Progenitor cell of endocrine pancreas (in vitro differentiated cells): Measurements from ENCODE around the gene GRAMD4. TPM values are rescaled to one million over a fixed set of nuclear protein-coding genes. Genes with fewer than 3 reads are reported as not detected.
"Not testable (repeated sequence)": the region's sequence is repeated elsewhere in the genome, so short reads cannot be mapped to it uniquely, and the experiment has no call there.

Experiments used
- DNase-seq: peaks from one replicate; pipeline ENCODE4 v3.0.0; 2021; ENCODE audit warnings: low spot score; ENCODE audit not compliant: unreplicated experiment
- H3K27ac Mint-ChIP-seq: 2 replicates; pipeline ENCODE4 v1.8.0; 2021; ENCODE audit warnings: mild to moderate bottlenecking, moderate library complexity, mixed read lengths
- H3K27me3 Mint-ChIP-seq: 2 replicates; pipeline ENCODE4 v1.8.0; 2021; ENCODE audit warnings: mixed read lengths
- H3K36me3 Mint-ChIP-seq: 2 replicates; pipeline ENCODE4 v1.8.0; 2022; ENCODE audit warnings: mixed read lengths; ENCODE audit not compliant: insufficient read depth
- H3K4me1 Mint-ChIP-seq: 2 replicates; pipeline ENCODE4 v1.8.0; 2021; ENCODE audit warnings: low read depth, mixed read lengths
- H3K4me3 Mint-ChIP-seq: 2 replicates; pipeline ENCODE4 v1.8.0; 2021; ENCODE audit warnings: low read depth, mild to moderate bottlenecking, moderate library complexity, mixed read lengths
- H3K9me3 Mint-ChIP-seq: 2 replicates; pipeline ENCODE4 v1.8.0; 2021; ENCODE audit warnings: low read depth, mixed read lengths
- CTCF ChIP-seq: fragments of 200-600 bp; sonication (generic); IDR thresholded peaks from one replicate; pipeline ENCODE4 v1.5.0; 2021; ENCODE audit warnings: antibody characterized with exemption, mild to moderate bottlenecking; ENCODE audit not compliant: unreplicated experiment
- total RNA-seq: library from RNA; stranded (reverse); gene quantifications from 2 replicates; pipeline ENCODE4 v1.2.1, GENCODE V29; 2021

Gene GRAMD4
- total RNA-seq, 1 donor from 2014 or later: 68.8 TPM

GRCh38 chr22:46629291-46629690 lies 9.1 kb downstream of the GRAMD4 start:
- Mint-ChIP-seq H3K4me1 (peaks cover 9% of the 10 kb centered on the region), H3K27ac (no peak overlapping the region), H3K36me3 (peaks cover 5% of the 10 kb centered on the region), H3K9me3 (no peaks in the 10 kb centered on the region), H3K27me3 (no peaks in the 10 kb centered on the region), H3K4me3 (no peak overlapping the region)
- TF ChIP-seq CTCF: no peak
- no peak for DNase-seq

- H3K36me3 Mint-ChIP-seq: peaks cover 5% of the 10 kb centered on the region
- H3K4me3 Mint-ChIP-seq: no peak overlapping the region
- no peaks in the 10 kb centered on the region for H3K27me3 Mint-ChIP-seq
- peaks cover 11% of the 10 kb centered on the region for H3K4me1 Mint-ChIP-seq
- no peak for DNase-seq
- no peaks in the 10 kb centered on the region for H3K9me3 Mint-ChIP-seq
- TF ChIP-seq CTCF: no peak
- peak overlapping the region; percentile 37 for H3K27ac Mint-ChIP-seq
These were observed 10.9 kb downstream of the GRAMD4 start for GRCh38 chr22:46631113-46631512.

GRCh38 chr22:46632646-46633249 lies 12.6 kb downstream of the GRAMD4 start:
- DNase-seq: no peak
- no peak overlapping the region for H3K27ac Mint-ChIP-seq
- H3K36me3 Mint-ChIP-seq: peaks cover 2% of the 10 kb centered on the region
- H3K9me3 Mint-ChIP-seq: no peaks in the 10 kb centered on the region
- H3K4me3 Mint-ChIP-seq: no peak overlapping the region
- TF ChIP-seq CTCF: no peak
- H3K27me3 Mint-ChIP-seq: no peaks in the 10 kb centered on the region
- H3K4me1 Mint-ChIP-seq: peaks cover 13% of the 10 kb centered on the region

- Mint-ChIP-seq H3K4me1 (peaks cover 14% of the 10 kb centered on the region), H3K9me3 (no peaks in the 10 kb centered on the region), H3K27me3 (no peaks in the 10 kb centered on the region), H3K27ac (no peak overlapping the region), H3K4me3 (no peak overlapping the region), H3K36me3 (peaks cover 2% of the 10 kb centered on the region)
- TF ChIP-seq CTCF: no peak
- no peak for DNase-seq
These were observed 13.2 kb downstream of the GRAMD4 start for GRCh38 chr22:46633334-46633890.

- no peak for TF ChIP-seq CTCF
- DNase-seq: no peak
- H3K27me3 Mint-ChIP-seq: no peaks in the 10 kb centered on the region
- H3K4me3 Mint-ChIP-seq: peak overlapping the region; percentile 22
- peaks cover 2% of the 10 kb centered on the region for H3K36me3 Mint-ChIP-seq
- peaks cover 14% of the 10 kb centered on the region for H3K4me1 Mint-ChIP-seq
- no peaks in the 10 kb centered on the region for H3K9me3 Mint-ChIP-seq
- peak overlapping the region; percentile 82 for H3K27ac Mint-ChIP-seq
These were observed 14.0 kb downstream of the GRAMD4 start for GRCh38 chr22:46634011-46634699.

- peaks cover 14% of the 10 kb centered on the region for H3K4me1 Mint-ChIP-seq
- not testable (repeated sequence) for H3K36me3 Mint-ChIP-seq, H3K4me3 Mint-ChIP-seq, H3K9me3 Mint-ChIP-seq, H3K27ac Mint-ChIP-seq, DNase-seq, H3K27me3 Mint-ChIP-seq
These were observed 14.9 kb downstream of the GRAMD4 start for GRCh38 chr22:46634973-46635685.
